Measurements from ENCODE around the gene FGL2. TPM values are rescaled to one million over a fixed set of nuclear protein-coding genes. Genes with fewer than 3 reads are reported as not detected.
"Not testable (repeated sequence)": the region's sequence is repeated elsewhere in the genome, so short reads cannot be mapped to it uniquely, and the experiment has no call there.

Gene FGL2
- not detected for polyA plus RNA-seq (2012; ENCODE audit: insufficient read depth, insufficient read length)

DNA sequence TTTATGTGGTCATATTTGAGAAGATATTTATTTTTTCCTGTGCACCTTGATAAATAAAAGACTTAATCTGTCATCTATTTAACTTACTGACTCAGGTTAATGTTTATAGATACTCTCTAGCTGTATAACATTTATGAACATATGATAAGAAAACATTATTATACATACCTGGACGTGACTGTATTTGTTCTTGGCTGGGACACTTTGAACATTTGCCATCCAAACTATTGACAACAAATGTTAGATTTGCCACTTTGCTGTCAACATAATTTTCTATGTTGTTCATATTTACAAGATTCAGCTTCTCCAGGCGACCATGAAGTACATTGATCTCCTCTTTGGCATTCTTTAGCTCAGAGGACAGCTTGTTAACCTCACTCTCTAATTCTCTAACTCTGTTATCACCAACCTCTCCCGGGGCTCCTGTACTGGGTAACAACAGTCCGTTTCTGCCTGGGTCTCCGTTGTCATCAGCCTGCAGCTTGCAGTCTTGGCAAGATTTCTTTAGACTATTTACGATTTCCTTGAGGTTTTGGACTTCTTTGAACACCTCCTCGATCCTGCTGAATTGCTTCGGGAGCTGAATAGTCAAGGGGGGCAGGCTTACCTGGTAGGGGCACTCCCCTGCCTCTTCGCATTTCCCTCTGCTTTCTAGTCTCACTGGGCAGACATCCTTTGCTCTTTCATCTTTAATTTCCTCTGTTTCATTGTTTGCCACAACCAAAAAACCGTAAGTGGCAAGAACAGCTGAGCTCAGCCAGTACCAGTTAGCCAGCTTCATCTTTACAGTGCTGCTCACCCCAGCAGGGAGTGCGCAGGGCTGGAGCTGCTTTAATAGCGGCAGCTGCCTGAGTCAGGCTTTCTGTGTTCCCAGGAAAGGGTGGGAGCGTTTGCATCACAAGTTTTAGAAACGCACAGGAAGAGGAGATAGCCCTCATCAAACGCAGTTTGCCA is at the start of gene FGL2:
Gene FGL2, minus strand, starts transcription at position 807 of the 954 bp plus-strand sequence. Its CDS starts 26 bp downstream, at position 781.
- DNase-seq (ENCODE audit: low read depth, low spot score), result peak; percentile 40
- H3K4me3 ChIP-seq (ENCODE audit: low read length), result peak within 1 kb of the TSS; percentile 7; the same call in 1 of the 2 replicates

DNA sequence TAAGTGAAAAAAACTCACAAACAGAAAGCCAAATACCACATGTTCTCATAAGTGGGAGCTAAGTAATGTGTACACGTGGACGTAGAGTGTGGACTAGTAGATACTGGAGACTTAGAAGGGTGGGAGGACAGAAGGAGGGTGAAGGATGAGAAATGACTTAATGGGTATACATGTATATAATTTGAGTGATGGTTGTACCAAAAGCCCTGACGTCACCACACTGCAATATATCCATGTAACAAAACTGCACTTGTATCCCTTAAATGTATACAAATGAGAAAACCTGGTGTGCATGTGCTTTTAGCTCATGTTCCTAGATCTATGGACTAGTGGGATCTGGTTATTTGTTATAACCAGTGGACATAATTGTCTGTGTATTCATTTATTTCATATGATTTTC is 48.5 kb upstream of the FGL2 start:
- no peak for DNase-seq (ENCODE audit: low read depth, low spot score)
- H3K4me3 ChIP-seq (ENCODE audit: low read length), result no peak overlapping the region

DNA sequence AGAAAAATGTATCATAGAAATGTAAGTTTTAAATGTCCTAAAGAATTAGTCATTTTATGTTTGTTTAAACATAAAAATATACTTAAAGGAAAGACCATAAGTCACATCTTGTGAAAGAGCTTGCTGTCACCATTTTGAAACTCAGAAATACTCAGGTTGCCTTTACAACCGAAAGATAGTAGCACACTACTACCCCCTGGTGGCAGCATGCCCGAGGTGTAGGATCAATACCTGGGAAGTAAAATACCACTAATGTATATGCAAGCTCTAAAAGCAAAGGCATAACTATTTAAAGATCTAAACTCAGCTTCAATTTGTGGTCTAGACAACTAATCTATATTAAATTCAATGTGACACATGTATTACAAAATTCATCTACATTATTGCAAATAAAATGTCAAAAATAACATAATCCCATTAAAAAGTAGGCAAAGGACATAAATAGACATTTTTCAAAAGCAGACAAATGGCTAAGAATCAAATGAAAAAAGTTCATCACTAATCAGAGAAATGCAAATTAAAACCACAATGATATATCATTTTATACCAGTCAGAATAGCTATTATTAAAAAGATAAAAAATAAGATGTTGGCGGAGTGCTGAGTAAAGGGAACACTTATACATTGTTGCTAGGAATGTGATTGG is 47.7 kb upstream of the FGL2 start:
- DNase-seq (ENCODE audit: low read depth, low spot score), result peak; percentile 78

DNA sequence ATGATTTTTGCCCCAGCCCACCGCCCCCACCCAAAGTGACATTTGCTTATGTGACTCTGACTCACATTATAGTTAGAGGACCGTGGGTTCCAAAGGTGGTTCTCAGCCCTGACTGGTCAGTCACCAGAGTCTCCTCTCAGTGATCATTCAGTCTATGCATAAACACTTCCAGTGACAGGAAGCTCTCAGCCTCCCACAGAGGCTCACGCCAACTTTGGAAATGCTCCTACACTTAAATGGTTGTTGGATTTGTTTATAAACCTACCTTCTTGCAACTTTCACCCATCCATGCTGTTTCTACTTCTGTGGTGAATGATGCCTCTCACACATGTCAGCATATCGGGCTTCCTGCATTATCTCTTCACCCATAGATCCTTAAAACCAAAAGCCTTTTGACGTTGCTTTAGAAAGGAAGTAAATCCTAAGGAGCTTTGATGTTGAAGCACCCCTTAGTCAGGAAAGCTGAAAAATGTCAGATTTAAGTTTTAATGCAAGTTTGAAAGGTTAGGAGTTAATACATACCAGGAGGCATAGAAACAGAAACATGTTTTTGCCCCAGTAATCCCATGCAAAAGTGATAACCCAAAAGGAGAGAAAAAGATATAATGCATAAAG is 46.5 kb upstream of the FGL2 start:
- H3K4me3 ChIP-seq (ENCODE audit: low read length), result no peak overlapping the region
- no peak for DNase-seq (ENCODE audit: low read depth, low spot score)

More for the DNA sequence above, 47.7 kb upstream of the FGL2 start:
- H3K4me3 ChIP-seq (ENCODE audit: low read length), result no peak overlapping the region

GRCh38 chr7:77245015-77245755 is 45.6 kb upstream of the FGL2 start:
- DNase-seq (ENCODE audit: low read depth, low spot score), result no peak
- no peak overlapping the region for H3K4me3 ChIP-seq (ENCODE audit: low read length)

- H3K4me3 ChIP-seq (ENCODE audit: low read length), result no peak overlapping the region
- no peak for DNase-seq (ENCODE audit: low read depth, low spot score)
Observed at GRCh38 chr7:77244222-77244934, 44.8 kb upstream of the FGL2 start.

GRCh38 chr7:77242554-77242953 is 42.9 kb upstream of the FGL2 start:
- H3K4me3 ChIP-seq (ENCODE audit: low read length), result no peak overlapping the region
- no peak for DNase-seq (ENCODE audit: low read depth, low spot score)

GRCh38 chr7:77242068-77242467 is 42.4 kb upstream of the FGL2 start:
- DNase-seq (ENCODE audit: low read depth, low spot score), result no peak
- H3K4me3 ChIP-seq (ENCODE audit: low read length), result no peak overlapping the region

DNA sequence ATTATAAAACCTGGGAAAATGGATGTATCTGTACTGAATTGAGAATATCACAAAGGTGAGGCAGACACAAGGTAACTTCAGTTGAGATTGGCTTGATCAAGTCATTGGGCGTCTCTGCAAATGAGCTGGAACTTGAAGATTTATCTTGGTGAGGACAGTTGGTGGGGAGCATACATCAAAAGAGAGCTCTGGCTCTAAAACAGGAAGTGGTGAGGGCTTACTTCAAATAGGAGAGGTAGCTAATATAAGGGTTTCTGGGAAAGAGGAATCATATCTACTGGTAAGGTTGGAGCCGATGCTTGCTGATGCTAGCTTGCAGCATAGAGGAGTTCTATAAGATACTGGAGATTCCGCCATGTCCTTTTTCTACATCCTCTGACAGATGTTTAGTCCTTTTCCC is 39.9 kb upstream of the FGL2 start:
- DNase-seq (ENCODE audit: low read depth, low spot score), result peak; percentile 50
- H3K4me3 ChIP-seq (ENCODE audit: low read length), result no peak overlapping the region

DNA sequence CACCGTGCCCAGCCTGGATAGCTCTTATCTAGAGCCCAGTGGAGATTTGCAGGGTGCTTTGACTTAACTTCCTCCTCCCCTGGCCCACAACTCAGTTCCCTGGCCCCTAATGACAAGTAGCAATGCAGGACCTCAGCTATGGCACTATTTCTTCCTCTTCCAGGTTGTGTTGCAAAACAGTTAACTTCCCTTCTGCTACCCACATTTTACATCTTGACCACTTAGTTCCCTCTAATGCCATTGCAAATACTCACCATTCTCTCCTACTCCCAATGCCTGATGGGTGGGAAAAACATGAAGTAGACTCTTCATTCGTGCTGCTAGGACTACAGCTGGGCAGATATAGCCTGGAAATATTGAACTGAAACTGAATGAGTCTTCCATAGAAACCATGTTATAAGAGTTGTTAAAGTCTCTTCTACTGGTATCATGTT is 39.1 kb upstream of the FGL2 start:
- DNase-seq (ENCODE audit: low read depth, low spot score), result no peak
- no peak overlapping the region for H3K4me3 ChIP-seq (ENCODE audit: low read length)

GRCh38 chr7:77235276-77235675 is 35.7 kb upstream of the FGL2 start:
- no peak overlapping the region for H3K4me3 ChIP-seq (ENCODE audit: low read length)
- DNase-seq (ENCODE audit: low read depth, low spot score), result no peak

DNA sequence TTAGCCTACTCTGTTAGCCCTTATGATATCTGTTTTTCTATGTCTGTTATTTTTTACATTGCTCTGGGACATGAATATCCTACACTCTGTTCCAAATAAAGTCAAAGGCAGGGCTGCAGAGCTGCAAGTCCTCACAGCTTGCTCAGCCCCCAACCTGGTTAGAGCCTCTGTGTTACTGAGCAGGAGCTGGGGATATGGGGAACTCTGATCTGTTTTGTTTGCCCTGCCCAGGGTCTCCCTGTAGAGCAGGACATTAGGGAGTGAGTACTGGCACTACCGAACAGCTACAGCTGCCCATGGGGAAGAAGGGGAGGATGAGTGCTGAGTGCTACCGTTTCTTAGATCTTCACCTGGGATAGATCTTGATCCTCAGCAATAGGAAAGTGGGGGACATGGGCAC is 32.8 kb upstream of the FGL2 start:
- H3K4me3 ChIP-seq (ENCODE audit: low read length), result no peak overlapping the region
- no peak for DNase-seq (ENCODE audit: low read depth, low spot score)

- DNase-seq (ENCODE audit: low read depth, low spot score); H3K4me3 ChIP-seq (ENCODE audit: low read length): not testable (repeated sequence)
Observed at GRCh38 chr7:77228795-77229194, 29.2 kb upstream of the FGL2 start.

GRCh38 chr7:77226357-77226839 is 26.8 kb upstream of the FGL2 start:
- no peak for DNase-seq (ENCODE audit: low read depth, low spot score)
- no peak overlapping the region for H3K4me3 ChIP-seq (ENCODE audit: low read length)

GRCh38 chr7:77223261-77223660 is 23.6 kb upstream of the FGL2 start:
- no peak for DNase-seq (ENCODE audit: low read depth, low spot score)
- no peak overlapping the region for H3K4me3 ChIP-seq (ENCODE audit: low read length)

DNA sequence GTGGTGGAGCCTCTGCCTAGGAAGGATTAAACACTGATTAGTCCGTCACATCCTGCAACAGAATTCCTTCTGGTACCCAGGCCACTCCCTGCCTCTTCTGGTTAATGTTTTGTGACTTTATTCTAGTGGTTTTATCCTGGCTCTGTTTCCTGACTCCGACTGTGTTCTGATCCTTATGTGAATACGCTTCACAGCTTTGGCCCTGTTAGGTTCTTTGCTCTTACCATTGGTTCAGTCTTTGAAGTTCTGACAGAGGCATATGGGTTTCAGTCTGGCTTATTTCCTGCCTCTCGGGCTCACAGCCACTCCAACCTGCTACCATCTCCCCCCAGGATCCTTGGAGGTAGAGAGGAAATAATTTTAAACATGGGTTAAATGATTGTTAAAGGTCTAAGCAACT is 23.2 kb upstream of the FGL2 start:
- H3K4me3 ChIP-seq (ENCODE audit: low read length), result no peak overlapping the region
- peak; percentile 16 for DNase-seq (ENCODE audit: low read depth, low spot score)

- H3K4me3 ChIP-seq (ENCODE audit: low read length), result no peak overlapping the region
- no peak for DNase-seq (ENCODE audit: low read depth, low spot score)
Observed at GRCh38 chr7:77222065-77222464, 22.4 kb upstream of the FGL2 start.

DNA sequence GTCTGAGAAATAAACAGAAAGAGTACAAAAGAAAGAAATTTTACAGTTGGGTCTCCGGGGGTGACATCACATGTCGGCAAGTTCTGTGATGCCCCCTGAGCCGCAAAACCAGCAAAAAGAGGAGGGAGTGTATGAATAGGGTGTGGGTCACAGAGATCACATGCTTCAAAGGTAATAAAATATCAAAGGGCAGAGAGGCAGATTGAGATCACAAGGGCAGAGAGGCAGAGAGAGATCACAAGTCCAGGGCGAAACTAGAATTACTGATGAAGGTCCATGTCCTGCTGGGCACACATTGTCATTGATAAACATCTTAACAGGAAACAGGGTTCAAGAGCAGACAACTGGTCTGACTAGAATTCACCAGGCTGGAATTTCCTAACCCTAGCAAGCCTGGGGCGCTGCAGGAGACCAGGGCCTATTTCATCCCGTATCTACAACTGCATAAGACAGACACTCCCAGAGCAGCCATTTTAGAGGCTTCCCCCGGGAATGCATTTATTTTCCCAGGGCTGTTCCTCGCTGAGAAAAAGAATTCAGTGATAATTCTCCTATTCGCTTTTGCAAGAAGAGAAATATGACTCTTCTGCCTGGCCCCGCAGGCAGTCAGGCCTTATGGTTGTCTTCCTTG is 20.2 kb upstream of the FGL2 start:
- DNase-seq (ENCODE audit: low read depth, low spot score); H3K4me3 ChIP-seq (ENCODE audit: low read length): not testable (repeated sequence)

All from Jurkat, Clone E6-1 (cell line).